AG10803 (cell line): ENCODE measurements around the gene CDKN2C.

Experiments
- DNase-seq: peaks from one replicate; pipeline ENCODE4 v3.0.0; 2010; ENCODE audit warnings: low read depth
- H3K4me3 ChIP-seq: 2 replicates; pipeline ENCODE4 v1.5.1; 2011; ENCODE audit warnings: mild to moderate bottlenecking, low read length, control low read depth
- CTCF ChIP-seq: conservative IDR thresholded peaks from 2 replicates; pipeline ENCODE4 v1.5.1; 2011; ENCODE audit warnings: mild to moderate bottlenecking, low read length, control low read depth, inconsistent platforms

The CDKN2C gene

GRCh38 chr1:50976111-50976889, 6.3 kb downstream of the CDKN2C start:
- TF ChIP-seq CTCF: no peak
- H3K4me3 ChIP-seq: peak overlapping the region; percentile 72
- DNase-seq: no peak

- peak; percentile 58 for DNase-seq
- no peak for TF ChIP-seq CTCF
Observed at GRCh38 chr1:50976890-50977574, 7.0 kb downstream of the CDKN2C start.

GRCh38 chr1:50977575-50978143, 7.6 kb downstream of the CDKN2C start:
- TF ChIP-seq CTCF: no peak
- DNase-seq: peak; percentile 65
- H3K4me3 ChIP-seq: peak overlapping the region; percentile 72

More at GRCh38 chr1:50976890-50977574, 7.0 kb downstream of the CDKN2C start:
- peak overlapping the region; percentile 72 for H3K4me3 ChIP-seq

- peak overlapping the region; percentile 72 for H3K4me3 ChIP-seq
- peak; percentile 65 for DNase-seq
- no peak for TF ChIP-seq CTCF
Observed at GRCh38 chr1:50978144-50978851, 8.3 kb downstream of the CDKN2C start.

- peak overlapping the region; percentile 72 for H3K4me3 ChIP-seq
- no peak for TF ChIP-seq CTCF
- peak; percentile 27 for DNase-seq
Observed at GRCh38 chr1:50978852-50979781, 9.1 kb downstream of the CDKN2C start.

GRCh38 chr1:50979937-50980336, 9.9 kb downstream of the CDKN2C start:
- TF ChIP-seq CTCF: no peak
- peak overlapping the region; percentile 28 for H3K4me3 ChIP-seq

More at GRCh38 chr1:50979937-50980336, 9.9 kb downstream of the CDKN2C start:
- DNase-seq: no peak
